ENCODE data around the gene TTN.

TTN gene

GRCh38 chr2:178844269-178844668 is 37.0 kb upstream of the TTN start:
- no peak for TF ChIP-seq CTCF (IDR thresholded peaks at IDR 0.05; ENCODE audit: borderline replicate concordance, insufficient read depth, low read depth, low read length)
- H3K4me3 ChIP-seq (ENCODE audit: low read depth, low read length): no peak overlapping the region

- TF ChIP-seq CTCF (IDR thresholded peaks at IDR 0.05; ENCODE audit: borderline replicate concordance, insufficient read depth, low read depth, low read length): no peak
- no peak overlapping the region for H3K4me3 ChIP-seq (ENCODE audit: low read depth, low read length)
These were observed 36.5 kb upstream of the TTN start for GRCh38 chr2:178843697-178844096.

GRCh38 chr2:178836807-178837206 is 29.6 kb upstream of the TTN start:
- no peak for TF ChIP-seq CTCF (IDR thresholded peaks at IDR 0.05; ENCODE audit: borderline replicate concordance, insufficient read depth, low read depth, low read length)
- H3K4me3 ChIP-seq (ENCODE audit: low read depth, low read length): no peak overlapping the region

- TF ChIP-seq CTCF (IDR thresholded peaks at IDR 0.05; ENCODE audit: borderline replicate concordance, insufficient read depth, low read depth, low read length): no peak
- no peak overlapping the region for H3K4me3 ChIP-seq (ENCODE audit: low read depth, low read length)
These were observed 26.9 kb upstream of the TTN start for GRCh38 chr2:178834086-178834485.

- TF ChIP-seq CTCF (IDR thresholded peaks at IDR 0.05; ENCODE audit: borderline replicate concordance, insufficient read depth, low read depth, low read length): no peak
These were observed 26.2 kb upstream of the TTN start for GRCh38 chr2:178833382-178833781.

GRCh38 chr2:178830451-178830850 is 23.2 kb upstream of the TTN start:
- no peak overlapping the region for H3K4me3 ChIP-seq (ENCODE audit: low read depth, low read length)
- no peak for TF ChIP-seq CTCF (IDR thresholded peaks at IDR 0.05; ENCODE audit: borderline replicate concordance, insufficient read depth, low read depth, low read length)

More at GRCh38 chr2:178833382-178833781, 26.2 kb upstream of the TTN start:
- no peak overlapping the region for H3K4me3 ChIP-seq (ENCODE audit: low read depth, low read length)

GRCh38 chr2:178829981-178830380 is 22.8 kb upstream of the TTN start:
- H3K4me3 ChIP-seq (ENCODE audit: low read depth, low read length): no peak overlapping the region
- TF ChIP-seq CTCF (IDR thresholded peaks at IDR 0.05; ENCODE audit: borderline replicate concordance, insufficient read depth, low read depth, low read length): no peak

All from GM12875 (cell line).